CD4-positive, alpha-beta memory T cell (primary cell): ENCODE data around the gene HEMK1. TPM values are rescaled to one million over a fixed set of nuclear protein-coding genes. Genes with fewer than 3 reads are reported as not detected.
A peak's percentile ranks its signal among the peaks of the same experiment; 100 is the strongest.

Source experiments
- CTCF ChIA-PET: fragments of 350-600 bp; sonication (Branson Sonifier 250); formaldehyde crosslinking; loops from one replicate; lab custom pipeline; 2021; ENCODE audit warnings: inconsistent platforms; ENCODE audit not compliant: partially characterized antibody; lab: Charles Lee
- POLR2A ChIA-PET: fragments of 350-600 bp; sonication (Branson Sonifier 250); formaldehyde crosslinking; loops from one replicate; lab custom pipeline; 2021; ENCODE audit not compliant: partially characterized antibody; lab: Charles Lee
- DNase-seq, 5 donors: peaks; one replicate each; pipeline versions ENCODE4 v3.0.0 to v3.0.0-alpha.2; 2020 to 2022; ENCODE audit warnings: mixed read lengths in 1 of 5
- H3K27ac ChIP-seq: one replicate; pipeline ENCODE4 v1.7.0; 2013; ENCODE audit warnings: low read depth, low read length
- H3K27me3 ChIP-seq: 2 replicates; pipeline ENCODE4 v1.7.0; 2013; ENCODE audit warnings: mild to moderate bottlenecking, low read length, moderate library complexity; ENCODE audit not compliant: insufficient read depth
- H3K36me3 ChIP-seq: 2 replicates; pipeline ENCODE4 v1.7.0; 2013; ENCODE audit warnings: mild to moderate bottlenecking, low read length, moderate library complexity; ENCODE audit not compliant: insufficient read depth
- H3K4me1 ChIP-seq: 2 replicates; pipeline ENCODE4 v1.7.0; 2013; ENCODE audit warnings: mild to moderate bottlenecking, low read length, moderate library complexity; ENCODE audit not compliant: insufficient read depth
- H3K4me3 ChIP-seq, 2 donors: one replicate each; pipeline ENCODE4 v1.7.0; 2013; ENCODE audit warnings: low read length in 2 of 2, mild to moderate bottlenecking in 1 of 2
- H3K9me3 ChIP-seq, 2 donors: one replicate each; pipeline ENCODE4 v1.7.0; 2013; ENCODE audit warnings: low read length in 2 of 2, control low read depth in 1 of 2; ENCODE audit not compliant: control insufficient read depth in 1 of 2
- H3K27ac Mint-ChIP-seq, 7 donors: one replicate each; pipeline ENCODE4 v1.8.0; 2020 to 2021; ENCODE audit warnings: mixed read lengths in 7 of 7, mild to moderate bottlenecking in 6 of 7, inconsistent platforms in 3 of 7, moderate library complexity in 3 of 7
- H3K27me3 Mint-ChIP-seq, 2 donors: one replicate each; pipeline ENCODE4 v1.8.0; 2020 to 2021; ENCODE audit warnings: mixed read lengths in 2 of 2
- H3K36me3 Mint-ChIP-seq, 2 donors: one replicate each; pipeline ENCODE4 v1.8.0; 2020 to 2021; ENCODE audit warnings: mixed read lengths in 2 of 2, inconsistent platforms in 1 of 2, mild to moderate bottlenecking in 1 of 2
- H3K4me1 Mint-ChIP-seq, 4 donors: one replicate each; pipeline ENCODE4 v1.8.0; 2020 to 2021; ENCODE audit warnings: mixed read lengths in 4 of 4, mild to moderate bottlenecking in 1 of 4
- H3K4me3 Mint-ChIP-seq, 8 donors: one replicate each; pipeline ENCODE4 v1.8.0; 2020 to 2021; ENCODE audit warnings: mixed read lengths in 8 of 8, mild to moderate bottlenecking in 7 of 8, moderate library complexity in 6 of 8, inconsistent platforms in 3 of 8
- H3K9me3 Mint-ChIP-seq, 8 donors: one replicate each; pipeline ENCODE4 v1.8.0; 2020 to 2021; ENCODE audit warnings: mixed read lengths in 8 of 8, mild to moderate bottlenecking in 5 of 8, inconsistent platforms in 3 of 8, moderate library complexity in 1 of 8
- intact Hi-C: fragments of 100-400 bp; cut with micrococcal nuclease; formaldehyde crosslinking; loops from one replicate; pipeline ENCODE4 v1.15.1; 2023
- polyA plus RNA-seq, 2 donors: library from polyadenylated mRNA; unstranded; fragments of 300-500 nt; fragmentation: Illumina TruSeq; gene quantifications; one replicate each; pipeline ENCODE4 v1.2.3, GENCODE V29; 2021
- total RNA-seq, 2 experiments: library from RNA; stranded (reverse); gene quantifications; one replicate each; pipeline ENCODE4 v1.2.3, GENCODE V29; 2021

The HEMK1 gene
- total and polyA plus RNA-seq, 4 experiments from 2014 or later: 21.2 to 56.7 (median 46.0) TPM

- Mint-ChIP-seq H3K4me1 (no peaks in the 10 kb centered on the region), H3K27ac (no peak overlapping the region), H3K27me3 (peaks cover 5 to 11% of the 10 kb centered on the region in 2 donors), H3K9me3 (no peaks in the 10 kb centered on the region), H3K4me3 (no peak overlapping the region), H3K36me3 (no peaks in the 10 kb centered on the region)
- Histone ChIP-seq H3K36me3 (no peaks in the 10 kb centered on the region), H3K27ac (no peak overlapping the region), H3K4me3 (no peak overlapping the region), H3K9me3 (no peaks in the 10 kb centered on the region), H3K27me3 (no peaks in the 10 kb centered on the region), H3K4me1 (no peaks in the 10 kb centered on the region)
- POLR2A ChIA-PET: no interaction called here
- no peak for DNase-seq
- CTCF ChIA-PET: interaction anchor here (1.1 to 1.6 kb wide), 2 partner anchors 16 to 341 kb away, joined by 3 to 6 read pairs; no protein-coding TSS in a partner anchor
- intact Hi-C loops: no loop called here
Observed at GRCh38 chr3:50534681-50535330, 34.5 kb upstream of the HEMK1 start.

DNA sequence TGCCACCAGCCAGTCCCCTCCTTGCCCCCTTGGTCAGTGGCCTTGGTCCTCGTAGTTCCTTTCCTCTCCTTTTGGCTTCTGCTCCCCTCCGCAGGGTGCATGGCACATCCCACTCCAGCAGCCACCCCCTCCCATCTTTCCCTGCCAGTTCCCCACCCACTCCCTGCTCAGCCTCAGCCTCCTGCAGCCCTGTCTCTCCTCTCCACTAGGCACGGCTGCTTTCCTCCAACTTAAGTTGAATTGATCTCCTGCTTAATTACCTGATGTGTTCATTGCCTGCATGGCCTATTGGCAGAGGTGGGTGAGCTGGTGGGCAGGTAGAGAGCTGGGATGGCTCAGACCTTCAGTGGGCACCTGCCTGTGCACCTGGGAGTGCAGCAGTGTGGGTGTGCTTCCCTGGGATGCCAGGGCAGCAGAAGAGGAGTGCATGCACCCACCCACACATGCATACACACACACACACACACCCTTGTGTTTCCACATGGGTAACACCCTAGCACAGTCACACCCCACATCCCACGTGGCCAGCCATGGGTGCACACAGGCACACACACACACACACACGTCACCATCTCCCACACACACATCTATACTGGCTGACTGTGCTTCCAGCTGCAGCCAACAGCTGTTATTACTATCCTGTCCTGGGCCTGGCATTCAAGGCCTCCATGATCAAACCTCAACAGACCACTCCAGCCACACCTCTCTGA, 32.7 kb upstream of the HEMK1 start:
- Mint-ChIP-seq H3K4me3 (no peak overlapping the region), H3K36me3 (no peaks in the 10 kb centered on the region), H3K27ac (peak overlapping the region in 1 of 7 donors; percentile 41), H3K9me3 (no peaks in the 10 kb centered on the region), H3K27me3 (peaks cover 5 to 10% of the 10 kb centered on the region in 2 donors), H3K4me1 (no peaks in the 10 kb centered on the region)
- Histone ChIP-seq H3K9me3 (no peaks in the 10 kb centered on the region), H3K4me3 (no peak overlapping the region), H3K27ac (no peak overlapping the region), H3K4me1 (no peaks in the 10 kb centered on the region), H3K36me3 (no peaks in the 10 kb centered on the region), H3K27me3 (no peaks in the 10 kb centered on the region)
- POLR2A ChIA-PET: no interaction called here
- CTCF ChIA-PET: interaction anchor here (2.1 kb wide), 1 partner anchor 13 kb away, joined by 7 read pairs; no protein-coding TSS in a partner anchor
- no peak for DNase-seq
- intact Hi-C loops: no loop called here

GRCh38 chr3:50537421-50538129, 31.7 kb upstream of the HEMK1 start:
- Histone ChIP-seq H3K27ac (no peak overlapping the region), H3K27me3 (no peaks in the 10 kb centered on the region)

GRCh38 chr3:50539356-50540286, 29.7 kb upstream of the HEMK1 start:
- ChIA-PET CTCF (interaction anchor here (1.3 to 5.6 kb wide), 2 partner anchors 10 to 101 kb away, joined by 5 to 41 read pairs; no protein-coding TSS in a partner anchor), POLR2A (no interaction called here)

More at GRCh38 chr3:50537421-50538129, 31.7 kb upstream of the HEMK1 start:
- Mint-ChIP-seq H3K4me1 (no peaks in the 10 kb centered on the region), H3K27me3 (peaks cover 5 to 7% of the 10 kb centered on the region in 2 donors), H3K36me3 (no peaks in the 10 kb centered on the region), H3K27ac (peak overlapping the region in 1 of 7 donors; percentile 17), H3K9me3 (no peaks in the 10 kb centered on the region), H3K4me3 (no peak overlapping the region)
- H3K4me1 ChIP-seq: no peaks in the 10 kb centered on the region
- DNase-seq: no peak
- no peaks in the 10 kb centered on the region for H3K9me3 ChIP-seq
- CTCF ChIA-PET: interaction anchor here (1.1 to 2.1 kb wide), 2 partner anchors 12 to 19 kb away, joined by 3 to 7 read pairs; no protein-coding TSS in a partner anchor
- H3K36me3 ChIP-seq: no peaks in the 10 kb centered on the region
- POLR2A ChIA-PET: interaction anchor here (0.6 kb wide), 1 partner anchor 1108 kb away, joined by 3 read pairs; the partner anchor contains the start of gene NICN1
- intact Hi-C loops: no loop called here
- H3K4me3 ChIP-seq: no peak overlapping the region

GRCh38 chr3:50542177-50543034, 26.9 kb upstream of the HEMK1 start:
- intact Hi-C loops: loop anchor here (1.0 kb wide), 1 partner anchor 195 kb away; no protein-coding TSS in a partner anchor
- H3K36me3 ChIP-seq: no peaks in the 10 kb centered on the region
- H3K36me3 Mint-ChIP-seq: no peaks in the 10 kb centered on the region
- H3K9me3 ChIP-seq: no peaks in the 10 kb centered on the region
- H3K4me1 Mint-ChIP-seq: no peaks in the 10 kb centered on the region
- DNase-seq: peak; percentile 48 to 65 (median 52)
- H3K27ac ChIP-seq: no peak overlapping the region
- no peaks in the 10 kb centered on the region for H3K9me3 Mint-ChIP-seq
- H3K4me1 ChIP-seq: no peaks in the 10 kb centered on the region
- H3K4me3 ChIP-seq: no peak overlapping the region
- H3K4me3 Mint-ChIP-seq: peak overlapping the region in 1 of 8 donors; percentile 15
- no peak overlapping the region for H3K27ac Mint-ChIP-seq
- H3K27me3 Mint-ChIP-seq: peaks cover 3% of the 10 kb centered on the region in 2 donors
- H3K27me3 ChIP-seq: no peaks in the 10 kb centered on the region
- ChIA-PET CTCF (interaction anchor here (0.5 to 5.6 kb wide), 36 partner anchors 9 to 1417 kb away, joined by 3 to 46 read pairs (median 5); partner anchors contain the start of genes C3orf18, CISH, CYB561D2 and NPRL2), POLR2A (interaction anchor here (0.5 to 1.4 kb wide), 5 partner anchors 24 to 605 kb away, joined by 4 to 7 read pairs (median 4); partner anchors contain the start of genes CYB561D2 and NPRL2)

More at GRCh38 chr3:50539356-50540286, 29.7 kb upstream of the HEMK1 start:
- no peaks in the 10 kb centered on the region for H3K4me1 ChIP-seq
- H3K36me3 Mint-ChIP-seq: no peaks in the 10 kb centered on the region
- no peaks in the 10 kb centered on the region for H3K27me3 ChIP-seq
- H3K27ac ChIP-seq: no peak overlapping the region
- H3K4me3 ChIP-seq: no peak overlapping the region
- H3K9me3 ChIP-seq: no peaks in the 10 kb centered on the region
- H3K36me3 ChIP-seq: no peaks in the 10 kb centered on the region
- no peak overlapping the region for H3K4me3 Mint-ChIP-seq
- H3K27ac Mint-ChIP-seq: no peak overlapping the region
- DNase-seq: no peak
- intact Hi-C loops: no loop called here
- H3K4me1 Mint-ChIP-seq: no peaks in the 10 kb centered on the region
- peaks cover 5 to 6% of the 10 kb centered on the region in 2 donors for H3K27me3 Mint-ChIP-seq
- H3K9me3 Mint-ChIP-seq: no peaks in the 10 kb centered on the region

GRCh38 chr3:50545781-50546180, 23.5 kb upstream of the HEMK1 start:
- H3K4me1 Mint-ChIP-seq: no peaks in the 10 kb centered on the region
- Histone ChIP-seq H3K9me3 (no peaks in the 10 kb centered on the region), H3K36me3 (no peaks in the 10 kb centered on the region), H3K27me3 (no peaks in the 10 kb centered on the region), H3K4me1 (no peaks in the 10 kb centered on the region), H3K4me3 (no peak overlapping the region), H3K27ac (no peak overlapping the region)
- no peak overlapping the region for H3K4me3 Mint-ChIP-seq
- intact Hi-C loops: no loop called here
- peaks cover 0 to 3% of the 10 kb centered on the region in 2 donors for H3K27me3 Mint-ChIP-seq
- CTCF ChIA-PET: interaction anchor here (0.7 to 1.3 kb wide), 2 partner anchors 175 to 202 kb away, joined by 3 read pairs; no protein-coding TSS in a partner anchor
- H3K27ac Mint-ChIP-seq: no peak overlapping the region
- DNase-seq: no peak
- H3K36me3 Mint-ChIP-seq: no peaks in the 10 kb centered on the region
- H3K9me3 Mint-ChIP-seq: no peaks in the 10 kb centered on the region
- POLR2A ChIA-PET: no interaction called here
